K562 (cell line): Measurements from ENCODE around the gene RAB25. TPM values are rescaled to one million over a fixed set of nuclear protein-coding genes. Genes with fewer than 3 reads are reported as not detected.

ENCODE experiments used
- BRD4 ChIP-seq: fragments of 200-600 bp; sonication (generic); IDR thresholded peaks from 2 replicates; pipeline ENCODE4 v1.6.1; 2017; ENCODE audit warnings: inconsistent platforms
- DACH1 ChIP-seq: fragments of 450-650 bp; IDR thresholded peaks from 2 replicates; pipeline ENCODE4 v1.6.1; 2018; ENCODE audit not compliant: partially characterized antibody
- HDGF ChIP-seq: fragments of 450-650 bp; IDR thresholded peaks from 2 replicates; pipeline ENCODE4 v1.6.1; 2016
- KHSRP ChIP-seq: fragments of 450-650 bp; IDR thresholded peaks from 2 replicates; pipeline ENCODE4 v1.6.1; 2017
- MIER1 ChIP-seq: fragments of 450-650 bp; IDR thresholded peaks from 2 replicates; pipeline ENCODE4 v1.6.1; 2016; ENCODE audit warnings: antibody characterized with exemption, mild to moderate bottlenecking, low read depth
- PHB ChIP-seq: fragments of 250-450 bp; sonication (Bioruptor Pico); IDR thresholded peaks from 2 replicates; pipeline ENCODE4 v1.5.0; 2021
- PHF8 ChIP-seq: fragments of 200-600 bp; sonication (generic); IDR thresholded peaks from 2 replicates; pipeline ENCODE4 v1.6.1; 2012; ENCODE audit warnings: mixed run types, mild to moderate bottlenecking, inconsistent platforms, low read length, moderate library complexity, borderline replicate concordance
- POLR2A ChIP-seq: fragments of 450-650 bp; conservative IDR thresholded peaks from 2 replicates; pipeline ENCODE4 v1.6.1; 2016
- PRMT5 ChIP-seq: sonication (generic); formaldehyde crosslinking; IDR thresholded peaks from 2 replicates; pipeline ENCODE4 v1.5.0; 2020; ENCODE audit warnings: missing genetic modification reagents
- PRPF4 ChIP-seq: fragments of 200-400 bp; formaldehyde crosslinking; IDR thresholded peaks from one replicate; pipeline ENCODE4 v1.6.1; 2017; ENCODE audit warnings: low read length, low read depth, mild to moderate bottlenecking; ENCODE audit not compliant: insufficient read depth, poor library complexity, severe bottlenecking
- PURB ChIP-seq: sonication (generic); formaldehyde crosslinking; IDR thresholded peaks from 2 replicates; pipeline ENCODE4 v1.9.0; 2021; ENCODE audit warnings: low read depth, mild to moderate bottlenecking, missing genetic modification reagents
- SMAD4 ChIP-seq: fragments of 250-450 bp; sonication (Bioruptor Pico); conservative IDR thresholded peaks from 2 replicates; pipeline ENCODE4 v1.8.0; 2021; ENCODE audit warnings: inconsistent platforms, mild to moderate bottlenecking, moderate library complexity
- SRSF3 ChIP-seq: fragments of 200-400 bp; formaldehyde crosslinking; IDR thresholded peaks from 2 replicates; pipeline ENCODE4 v1.6.1; 2016; ENCODE audit warnings: mild to moderate bottlenecking, low read length, moderate library complexity; ENCODE audit not compliant: insufficient read depth
- TBP ChIP-seq: optimal IDR thresholded peaks from 2 replicates; pipeline ENCODE3; 2011; ENCODE audit warnings: low read depth, low read length, improper control_type of control experiment
- ZNF165 ChIP-seq: fragments of 250-450 bp; sonication (Bioruptor Pico); IDR thresholded peaks from 2 replicates; pipeline ENCODE4 v1.4.0; 2020; ENCODE audit warnings: borderline replicate concordance
- polyA plus RNA-seq, 8 experiments: library from polyadenylated mRNA; depleted of rRNA in 4 of 8; stranded (reverse) in 5 of 8; unstranded in 3 of 8; fragments of >200 nt; fragmentation: Nextera tagmentation in 2 of 8; fragmentation: Illumina TruSeq in 1 of 8; extraction: Ambion mirVana in 2 of 8; extraction: Trizol in 1 of 8; gene quantifications; 2 replicates each; pipeline versions ENCODE4 v1.2.1 to v1.2.3, GENCODE V29; 2011 to 2014; ENCODE audit warnings: inconsistent platforms in 1 of 8, missing spikeins in 1 of 8
- total RNA-seq, 7 experiments: library from RNA; depleted of rRNA in 6 of 7; stranded (reverse); fragments of >200 nt in 6 of 7; fragmentation: Illumina TruSeq in 2 of 7; extraction: Trizol in 2 of 7; gene quantifications; 2 replicates each; pipeline versions ENCODE4 v1.2.1 to v1.2.3, GENCODE V29; 2011 to 2021; ENCODE audit warnings: low replicate concordance in 1 of 7
- TF ChIP-seq, protein P1 (sequence below): fragments of 250-450 bp; sonication (Bioruptor Pico); IDR thresholded peaks from 2 replicates; pipeline ENCODE4 v1.8.0; 2021; ENCODE audit warnings: moderate library complexity, mild to moderate bottlenecking, inconsistent platforms
- TF ChIP-seq, protein P2 (sequence below): sonication (generic); formaldehyde crosslinking; IDR thresholded peaks from 2 replicates; pipeline ENCODE4 v1.8.0; 2022; ENCODE audit warnings: missing genetic modification reagents, mild to moderate bottlenecking, borderline replicate concordance
- TF ChIP-seq, protein P3 (sequence below): sonication (generic); formaldehyde crosslinking; IDR thresholded peaks from 2 replicates; pipeline ENCODE4 v1.8.0; 2022; ENCODE audit warnings: mild to moderate bottlenecking, missing genetic modification reagents
- TF ChIP-seq, protein P4 (sequence below): fragments of 450-650 bp; IDR thresholded peaks from 2 replicates; pipeline ENCODE4 v1.7.1; 2018; ENCODE audit warnings: mild to moderate bottlenecking, low read depth; ENCODE audit not compliant: partially characterized antibody

RAB25 gene
- total and polyA plus RNA-seq, 9 of the 15 experiments (the other 6 are each of a cell fraction or from before 2014, with no cell fraction given), result 0.10 to 0.27 (median 0.13) TPM; not detected in 6

DNA sequence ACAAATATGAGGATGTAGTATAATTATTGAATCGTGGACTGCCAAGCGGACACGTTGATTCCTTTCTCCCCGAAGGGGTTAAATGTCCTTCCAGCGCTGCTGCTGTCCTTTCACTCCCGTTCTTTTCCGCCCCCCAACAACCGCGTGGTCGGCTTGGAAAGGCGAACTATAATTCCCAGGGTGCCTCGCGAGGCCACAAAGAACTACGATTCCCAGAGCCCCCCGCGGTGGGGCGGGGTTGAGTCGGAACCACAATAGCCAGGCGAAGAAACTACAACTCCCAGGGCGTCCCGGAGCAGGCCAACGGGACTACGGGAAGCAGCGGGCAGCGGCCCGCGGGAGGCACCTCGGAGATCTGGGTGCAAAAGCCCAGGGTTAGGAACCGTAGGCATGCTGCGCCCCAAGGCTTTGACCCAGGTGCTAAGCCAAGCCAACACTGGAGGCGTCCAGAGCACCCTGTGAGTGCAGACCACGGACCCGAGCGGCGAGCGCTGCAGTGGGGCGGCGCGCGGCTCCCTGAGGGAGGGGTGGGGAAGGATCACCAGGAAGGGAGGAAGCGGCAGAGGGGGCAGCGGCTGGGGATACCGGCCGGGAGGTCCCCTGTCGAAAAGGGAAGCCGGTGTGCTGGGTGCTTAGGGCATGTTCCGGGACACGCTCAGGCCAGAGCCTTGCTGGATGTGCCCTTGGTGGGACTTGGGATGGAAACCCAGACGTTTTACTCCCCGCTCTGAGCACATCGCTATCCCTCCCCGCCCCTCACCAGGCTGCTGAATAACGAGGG lies 6.3 kb upstream of the RAB25 start, which contains the start of gene LAMTOR2 (continued):
- TF ChIP-seq, protein P1, sequence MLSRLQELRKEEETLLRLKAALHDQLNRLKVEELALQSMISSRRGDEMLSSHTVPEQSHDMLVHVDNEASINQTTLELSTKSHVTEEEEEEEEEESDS, result no peak
- TF ChIP-seq, protein P2, sequence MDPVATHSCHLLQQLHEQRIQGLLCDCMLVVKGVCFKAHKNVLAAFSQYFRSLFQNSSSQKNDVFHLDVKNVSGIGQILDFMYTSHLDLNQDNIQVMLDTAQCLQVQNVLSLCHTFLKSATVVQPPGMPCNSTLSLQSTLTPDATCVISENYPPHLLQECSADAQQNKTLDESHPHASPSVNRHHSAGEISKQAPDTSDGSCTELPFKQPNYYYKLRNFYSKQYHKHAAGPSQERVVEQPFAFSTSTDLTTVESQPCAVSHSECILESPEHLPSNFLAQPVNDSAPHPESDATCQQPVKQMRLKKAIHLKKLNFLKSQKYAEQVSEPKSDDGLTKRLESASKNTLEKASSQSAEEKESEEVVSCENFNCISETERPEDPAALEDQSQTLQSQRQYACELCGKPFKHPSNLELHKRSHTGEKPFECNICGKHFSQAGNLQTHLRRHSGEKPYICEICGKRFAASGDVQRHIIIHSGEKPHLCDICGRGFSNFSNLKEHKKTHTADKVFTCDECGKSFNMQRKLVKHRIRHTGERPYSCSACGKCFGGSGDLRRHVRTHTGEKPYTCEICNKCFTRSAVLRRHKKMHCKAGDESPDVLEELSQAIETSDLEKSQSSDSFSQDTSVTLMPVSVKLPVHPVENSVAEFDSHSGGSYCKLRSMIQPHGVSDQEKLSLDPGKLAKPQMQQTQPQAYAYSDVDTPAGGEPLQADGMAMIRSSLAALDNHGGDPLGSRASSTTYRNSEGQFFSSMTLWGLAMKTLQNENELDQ, result no peak
- TF ChIP-seq POLR2A (peak; percentile 86), KHSRP (no peak), PHF8 (peak; percentile 85), BRD4 (no peak), SRSF3 (no peak), TBP (peak; percentile 69), DACH1 (no peak), HDGF (no peak; the same call in 1 of the 2 replicates), MIER1 (no peak), PHB (no peak), PRPF4 (no peak), PRMT5 (CRISPR knock-in tag) (no peak), ZNF165 (CRISPR knock-in tag) (no peak), PURB (no peak), SMAD4 (CRISPR knock-in tag) (peak; percentile 62; the same call in 1 of the 2 replicates)
- TF ChIP-seq, protein P3, sequence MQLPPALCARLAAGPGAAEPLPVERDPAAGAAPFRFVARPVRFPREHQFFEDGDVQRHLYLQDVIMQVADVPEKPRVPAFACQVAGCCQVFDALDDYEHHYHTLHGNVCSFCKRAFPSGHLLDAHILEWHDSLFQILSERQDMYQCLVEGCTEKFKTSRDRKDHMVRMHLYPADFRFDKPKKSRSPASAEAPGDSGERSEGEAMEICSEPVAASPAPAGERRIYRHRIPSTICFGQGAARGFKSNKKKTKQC, result 0 out of 2 replicates have a peak, but pooled peaks have one; percentile 40
- TF ChIP-seq, protein P4, sequence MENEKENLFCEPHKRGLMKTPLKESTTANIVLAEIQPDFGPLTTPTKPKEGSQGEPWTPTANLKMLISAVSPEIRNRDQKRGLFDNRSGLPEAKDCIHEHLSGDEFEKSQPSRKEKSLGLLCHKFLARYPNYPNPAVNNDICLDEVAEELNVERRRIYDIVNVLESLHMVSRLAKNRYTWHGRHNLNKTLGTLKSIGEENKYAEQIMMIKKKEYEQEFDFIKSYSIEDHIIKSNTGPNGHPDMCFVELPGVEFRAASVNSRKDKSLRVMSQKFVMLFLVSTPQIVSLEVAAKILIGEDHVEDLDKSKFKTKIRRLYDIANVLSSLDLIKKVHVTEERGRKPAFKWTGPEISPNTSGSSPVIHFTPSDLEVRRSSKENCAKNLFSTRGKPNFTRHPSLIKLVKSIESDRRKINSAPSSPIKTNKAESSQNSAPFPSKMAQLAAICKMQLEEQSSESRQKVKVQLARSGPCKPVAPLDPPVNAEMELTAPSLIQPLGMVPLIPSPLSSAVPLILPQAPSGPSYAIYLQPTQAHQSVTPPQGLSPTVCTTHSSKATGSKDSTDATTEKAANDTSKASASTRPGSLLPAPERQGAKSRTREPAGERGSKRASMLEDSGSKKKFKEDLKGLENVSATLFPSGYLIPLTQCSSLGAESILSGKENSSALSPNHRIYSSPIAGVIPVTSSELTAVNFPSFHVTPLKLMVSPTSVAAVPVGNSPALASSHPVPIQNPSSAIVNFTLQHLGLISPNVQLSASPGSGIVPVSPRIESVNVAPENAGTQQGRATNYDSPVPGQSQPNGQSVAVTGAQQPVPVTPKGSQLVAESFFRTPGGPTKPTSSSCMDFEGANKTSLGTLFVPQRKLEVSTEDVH, result peak; percentile 38
